HG02938 (cell line): ENCODE results near the gene QSOX2.

ENCODE experiments used
- ATAC-seq: cut with Tn5 transposase; IDR thresholded peaks from one replicate; pipeline ENCODE4 v1.9.1; 2021; ENCODE audit warnings: mild to moderate bottlenecking, moderate library complexity; ENCODE audit not compliant: unreplicated experiment

Gene QSOX2

GRCh38 chr9:136245219-136246150 lies at the start of gene QSOX2:
TSS of gene QSOX2 (minus strand) at chr9:136245812. CDS start at chr9:136245803, 9 bp downstream.
- ATAC-seq = peak; percentile 51

GRCh38 chr9:136295055-136295454 lies 49.4 kb upstream of the QSOX2 start:
- no peak for ATAC-seq

GRCh38 chr9:136294437-136294836 lies 48.8 kb upstream of the QSOX2 start:
- no peak for ATAC-seq

- no peak for ATAC-seq
These were observed 48.0 kb upstream of the QSOX2 start for GRCh38 chr9:136293476-136294077.

GRCh38 chr9:136292591-136293448 lies 47.2 kb upstream of the QSOX2 start:
- no peak for ATAC-seq

- no peak for ATAC-seq
These were observed 46.5 kb upstream of the QSOX2 start for GRCh38 chr9:136292026-136292538.

- no peak for ATAC-seq
These were observed 45.9 kb upstream of the QSOX2 start for GRCh38 chr9:136291306-136292025.

GRCh38 chr9:136290508-136291000 lies 44.9 kb upstream of the QSOX2 start:
- ATAC-seq = no peak

GRCh38 chr9:136289651-136290507 lies 44.3 kb upstream of the QSOX2 start:
- ATAC-seq = no peak

- no peak for ATAC-seq
These were observed 42.5 kb upstream of the QSOX2 start for GRCh38 chr9:136287960-136288753.

- no peak for ATAC-seq
These were observed 41.4 kb upstream of the QSOX2 start for GRCh38 chr9:136286987-136287379.

- no peak for ATAC-seq
These were observed 40.9 kb upstream of the QSOX2 start for GRCh38 chr9:136286359-136286986.

- no peak for ATAC-seq
These were observed 40.1 kb upstream of the QSOX2 start for GRCh38 chr9:136285501-136286358.

- ATAC-seq = no peak
These were observed 39.3 kb upstream of the QSOX2 start for GRCh38 chr9:136284951-136285350.

- no peak for ATAC-seq
These were observed 38.7 kb upstream of the QSOX2 start for GRCh38 chr9:136284311-136284710.

GRCh38 chr9:136283291-136284235 lies 38.0 kb upstream of the QSOX2 start:
- peak; percentile 62 for ATAC-seq
